ENCODE data around the gene RAP2A.

- TF ChIP-seq EP300 (IDR thresholded peaks at IDR 0.05; ENCODE audit: low read depth): no peak
- no peak for TF ChIP-seq CTCF (IDR thresholded peaks at IDR 0.05)
Measured at GRCh38 chr13:97497400-97497799, 63.4 kb downstream of the RAP2A start.
